B cell (primary cell): ENCODE results near the gene RALGAPB. TPM values are rescaled to one million over a fixed set of nuclear protein-coding genes. Genes with fewer than 3 reads are reported as not detected.
A peak's percentile ranks its signal among the peaks of the same experiment; 100 is the strongest.

Experiments used
- ATAC-seq: fragments of 200-7000 bp; cut with Tn5 transposase; one replicate; pipeline ENCODE4 v1.10.0; 2021; ENCODE audit warnings: low read depth, mild to moderate bottlenecking, moderate number of reproducible peaks, moderate library complexity
- CTCF ChIA-PET: fragments of 350-600 bp; sonication (Branson Sonifier 250); formaldehyde crosslinking; loops from one replicate; lab custom pipeline; 2021; ENCODE audit warnings: antibody characterized with exemption, inconsistent platforms; lab: Charles Lee
- POLR2A ChIA-PET: fragments of 350-600 bp; sonication (Branson Sonifier 250); formaldehyde crosslinking; loops from one replicate; lab custom pipeline; 2021; ENCODE audit warnings: antibody characterized with exemption; lab: Charles Lee
- DNase-seq: peaks from one replicate; pipeline ENCODE4 v3.0.0; 2013
- H2AFZ ChIP-seq: 2 replicates; pipeline ENCODE4 v1.6.1; 2012; ENCODE audit warnings: mild to moderate bottlenecking, low read depth, low read length; ENCODE audit not compliant: insufficient read depth, poor library complexity, severe bottlenecking
- H3K27ac ChIP-seq, 2 donors: 1 replicate in 1 of 2; 2 replicates in 1 of 2; pipeline ENCODE4 v1.5.1; 2012 to 2013; ENCODE audit warnings: low read length in 2 of 2, mild to moderate bottlenecking in 2 of 2, moderate library complexity in 1 of 2
- H3K27me3 ChIP-seq, 4 experiments: fragments of 200-600 bp in 1 of 4; sonication (generic) in 1 of 4; replicated peaks in 1 of 4; 1 replicate in 2 of 4; 2 replicates in 2 of 4; pipeline versions ENCODE4 v1.6.1 to v1.7.0; 2013 to 2016; ENCODE audit warnings: low read length in 3 of 4, mild to moderate bottlenecking in 2 of 4, mixed read lengths in 1 of 4, moderate library complexity in 1 of 4; ENCODE audit not compliant: insufficient read depth in 4 of 4, control insufficient read depth in 3 of 4; ENCODE audit errors: control extremely low read depth in 1 of 4
- H3K36me3 ChIP-seq, 2 experiments: replicated peaks in 1 of 2; 1 replicate in 1 of 2; 2 replicates in 1 of 2; pipeline versions ENCODE4 v1.6.1 to v1.7.1; 2013; ENCODE audit warnings: low read length in 1 of 2; ENCODE audit not compliant: insufficient read depth in 2 of 2, control insufficient read depth in 1 of 2; ENCODE audit errors: control extremely low read depth in 1 of 2, extremely low read depth in 1 of 2
- H3K4me1 ChIP-seq, 2 donors: fragments of 200-600 bp in 1 of 2; sonication (generic) in 1 of 2; 1 replicate in 1 of 2; 2 replicates in 1 of 2; pipeline versions ENCODE4 v1.5.1 to v1.6.1; 2013 to 2017; ENCODE audit warnings: low read length in 2 of 2; ENCODE audit not compliant: control insufficient read depth in 2 of 2, insufficient read depth in 2 of 2
- H3K4me2 ChIP-seq: replicated peaks from 2 replicates; pipeline ENCODE3; 2012; ENCODE audit warnings: mild to moderate bottlenecking, low read depth, low read length; ENCODE audit not compliant: poor library complexity, severe bottlenecking
- H3K4me3 ChIP-seq, 5 experiments: fragments of 200-600 bp in 1 of 5; sonication (generic) in 1 of 5; 1 replicate in 3 of 5; 2 replicates in 2 of 5; pipeline versions ENCODE4 v1.5.1 to v1.7.0; 2011 to 2016; ENCODE audit warnings: low read length in 4 of 5, mild to moderate bottlenecking in 4 of 5, low read depth in 2 of 5, control low read depth in 1 of 5, moderate library complexity in 1 of 5; ENCODE audit not compliant: insufficient read depth in 1 of 5; ENCODE audit errors: control extremely low read depth in 1 of 5, extremely low read depth in 1 of 5
- H3K79me2 ChIP-seq: fragments of 200-600 bp; sonication (generic); one replicate; pipeline ENCODE4 v1.6.0; 2016; ENCODE audit warnings: low read length; ENCODE audit not compliant: control insufficient read depth, insufficient read depth
- H3K9ac ChIP-seq: fragments of 200-600 bp; sonication (generic); 2 replicates; pipeline ENCODE4 v1.6.1; 2017; ENCODE audit warnings: mild to moderate bottlenecking, low read length, moderate library complexity
- H3K9me3 ChIP-seq, 3 donors: one replicate each; pipeline versions ENCODE4 v1.6.1 to v1.7.1; 2013; ENCODE audit warnings: low read length in 2 of 3; ENCODE audit not compliant: control insufficient read depth in 2 of 3, insufficient read depth in 1 of 3; ENCODE audit errors: control extremely low read depth in 1 of 3
- H4K20me1 ChIP-seq: 2 replicates; pipeline ENCODE4 v1.6.0; 2012; ENCODE audit warnings: mild to moderate bottlenecking, low read length; ENCODE audit not compliant: insufficient read depth, control insufficient read depth, poor library complexity, severe bottlenecking
- H3K27ac Mint-ChIP-seq: one replicate; pipeline ENCODE4 v1.8.0; 2021; ENCODE audit warnings: mixed read lengths
- H3K27me3 Mint-ChIP-seq: one replicate; pipeline ENCODE4 v1.8.0; 2021; ENCODE audit warnings: mixed read lengths
- H3K4me1 Mint-ChIP-seq: one replicate; pipeline ENCODE4 v1.8.0; 2021; ENCODE audit warnings: mixed read lengths
- H3K4me3 Mint-ChIP-seq: one replicate; pipeline ENCODE4 v1.8.0; 2021; ENCODE audit warnings: mixed read lengths
- H3K9me3 Mint-ChIP-seq: one replicate; pipeline ENCODE4 v1.8.0; 2022; ENCODE audit warnings: mixed read lengths; ENCODE audit not compliant: insufficient read depth
- CTCF ChIP-seq: fragments of 200-600 bp; IDR thresholded peaks from one replicate; pipeline ENCODE4 v1.8.0; 2022; ENCODE audit warnings: antibody characterized with exemption, mild to moderate bottlenecking
- EZH2 ChIP-seq: IDR thresholded peaks from 2 replicates; pipeline ENCODE4 v1.6.1; 2012; ENCODE audit warnings: borderline replicate concordance, low read depth, mild to moderate bottlenecking, moderate library complexity, low read length; ENCODE audit not compliant: insufficient read depth, poor library complexity, severe bottlenecking
- WGBS: methylation state at CpG from one replicate; pipeline ENCODE4 v1.1.5; 2013; ENCODE audit warnings: missing lambda C conversion rate; ENCODE audit not compliant: insufficient coverage; 5-methylcytosine and 5-hydroxymethylcytosine counted together
- intact Hi-C: fragments of 100-400 bp; cut with micrococcal nuclease; formaldehyde crosslinking; loops from one replicate; pipeline ENCODE4 v1.10.0; 2022
- polyA plus RNA-seq: library from polyadenylated mRNA; depleted of rRNA; stranded (reverse); fragments of >200 nt; gene quantifications from 2 replicates; pipeline ENCODE4 v1.2.3, GENCODE V29; 2012
- total RNA-seq, 2 donors: library from RNA; stranded (reverse); fragments of 120-200 nt in 1 of 2; gene quantifications; 1 replicate in 1 of 2; 2 replicates in 1 of 2; pipeline versions ENCODE4 v1.2.3 to v1.2.4, GENCODE V29; 2013 to 2022

Gene RALGAPB
- total and polyA plus RNA-seq, 2 donors (not counting 1 experiment from before 2014, with no cell fraction given): 15.0 to 58.3 TPM

GRCh38 chr20:38471987-38472512 lies 593 bp upstream of the RALGAPB start:
- Mint-ChIP-seq H3K27me3 (no peaks in the 10 kb centered on the region), H3K4me1 (peaks cover 42% of the 10 kb centered on the region), H3K27ac (peak overlapping the region; percentile 83), H3K9me3 (no peaks in the 10 kb centered on the region), H3K4me3 (peak overlapping the region; percentile 92)
- peaks cover 45% of the 10 kb centered on the region for H3K79me2 ChIP-seq
- H3K9ac ChIP-seq: peak overlapping the region; percentile 89
- TF ChIP-seq CTCF (no peak), EZH2 (no peak)
- WGBS: 18% methylated on average over 6 of the region's 12 CpGs
- DNase-seq (no peak), ATAC-seq (peak; percentile 4)
- H3K27ac ChIP-seq: peak overlapping the region; percentile 52 to 84
- intact Hi-C loops: loop anchor here (1.0 to 5.0 kb wide), 2 partner anchors 26 to 490 kb away; partner anchors contain the start of gene DHX35
- H3K36me3 ChIP-seq: peaks cover 0 to 3% of the 10 kb centered on the region in 2 experiments
- H2AFZ ChIP-seq: peak overlapping the region; percentile 95
- H3K9me3 ChIP-seq: no peaks in the 10 kb centered on the region
- POLR2A ChIA-PET: interaction anchor here (1.0 to 2.8 kb wide), 3 partner anchors 14 to 37 kb away, joined by 3 to 17 read pairs (median 12); partner anchors contain the start of gene SNHG17
- H3K4me2 ChIP-seq: peak overlapping the region; percentile 90
- CTCF ChIA-PET: interaction anchor here (0.7 to 5.5 kb wide), 6 partner anchors 15 to 938 kb away, joined by 3 to 40 read pairs (median 5); partner anchors contain the start of gene SNHG17
- peak overlapping the region; percentile 77 to 91 (median 84) for H3K4me3 ChIP-seq
- peaks cover 41% of the 10 kb centered on the region for H4K20me1 ChIP-seq
- H3K27me3 ChIP-seq: no peaks in the 10 kb centered on the region
- H3K4me1 ChIP-seq: peaks cover 17 to 26% of the 10 kb centered on the region in 2 donors

GRCh38 chr20:38473367-38473795 lies 738 bp downstream of the RALGAPB start:
- Histone ChIP-seq H3K4me3 (peak overlapping the region; percentile 77 to 91 (median 84)), H3K36me3 (peaks cover 1 to 3% of the 10 kb centered on the region in 2 experiments), H3K27me3 (no peaks in the 10 kb centered on the region), H3K79me2 (peaks cover 58% of the 10 kb centered on the region), H3K9me3 (peaks cover 0 to 3% (median 0%) of the 10 kb centered on the region in 3 donors), H3K9ac (peak overlapping the region; percentile 89), H3K27ac (peak overlapping the region in 1 of 2 donors; percentile 84), H3K4me2 (peak overlapping the region; percentile 90), H2AFZ (peak overlapping the region; percentile 95), H4K20me1 (peaks cover 53% of the 10 kb centered on the region), H3K4me1 (peaks cover 17 to 26% of the 10 kb centered on the region in 2 donors)
- no peaks in the 10 kb centered on the region for H3K9me3 Mint-ChIP-seq
- no peaks in the 10 kb centered on the region for H3K27me3 Mint-ChIP-seq
- 50% methylated on average over 4 of the region's 10 CpGs for WGBS
- TF ChIP-seq CTCF (no peak), EZH2 (no peak)
- no peak for ATAC-seq
- peaks cover 45% of the 10 kb centered on the region for H3K4me1 Mint-ChIP-seq
- H3K4me3 Mint-ChIP-seq: peak overlapping the region; percentile 84
- peak overlapping the region; percentile 66 for H3K27ac Mint-ChIP-seq
- intact Hi-C loops: loop anchor here (5.0 kb wide), 1 partner anchor 489 kb away; the partner anchor contains the start of gene DHX35
- POLR2A ChIA-PET: interaction anchor here (1.5 to 2.8 kb wide), 2 partner anchors 26 to 38 kb away, joined by 12 to 17 read pairs; partner anchors contain the start of gene SNHG17
- DNase-seq: no peak
- CTCF ChIA-PET: interaction anchor here (1.1 to 5.5 kb wide), 5 partner anchors 13 to 939 kb away, joined by 3 to 40 read pairs (median 6); partner anchors contain the start of gene SNHG17
